Measurements from ENCODE around the gene IFI44L.
A peak's percentile ranks its signal among the peaks of the same experiment; 100 is the strongest.

IFI44L gene

DNA sequence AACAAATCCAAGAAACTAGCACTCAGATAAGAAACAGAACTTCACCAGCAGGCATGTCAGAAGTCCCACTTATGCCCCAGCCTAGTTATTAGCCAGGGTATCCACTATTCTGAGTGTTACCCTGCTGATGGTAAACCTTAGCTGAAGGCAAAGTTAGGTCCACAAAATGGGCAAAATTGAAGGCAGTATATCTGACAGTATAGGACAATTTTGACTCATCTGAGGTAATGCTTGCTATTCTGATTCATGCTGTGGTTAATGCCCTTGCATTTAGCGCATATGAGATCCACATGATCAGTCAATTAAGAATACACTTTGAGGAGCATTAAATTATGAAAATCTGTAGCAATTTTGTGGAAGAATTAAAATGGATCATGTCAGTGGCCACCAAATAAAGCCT, 44.5 kb downstream of the IFI44L start:
- H3K27ac ChIP-seq (ENCODE audit: low read length): no peak overlapping the region
- H3K9me3 ChIP-seq (ENCODE audit: control insufficient read depth, insufficient read depth, low read length): no peaks in the 10 kb centered on the region
- no peak overlapping the region for H3K4me3 ChIP-seq (ENCODE audit: low read length)
- no peaks in the 10 kb centered on the region for H3K4me1 ChIP-seq (ENCODE audit: control insufficient read depth, insufficient read depth, low read length)
- no peak for DNase-seq (ENCODE audit: low read depth, low spot score)
- H3K27me3 ChIP-seq (ENCODE audit: control insufficient read depth, insufficient read depth, low read length): no peaks in the 10 kb centered on the region
- no CpG with 5 or more reads among the region's 1 CpG for WGBS (ENCODE audit: insufficient coverage, insufficient read length)
- no peaks in the 10 kb centered on the region for H3K36me3 ChIP-seq (ENCODE audit: control insufficient read depth, insufficient read depth, low read length)

GRCh38 chr1:78665809-78666208, 45.6 kb downstream of the IFI44L start:
- Histone ChIP-seq H3K36me3 (ENCODE audit: control insufficient read depth, insufficient read depth, low read length) (no peaks in the 10 kb centered on the region), H3K27ac (ENCODE audit: low read length) (no peak overlapping the region), H3K4me3 (ENCODE audit: low read length) (no peak overlapping the region), H3K9me3 (ENCODE audit: control insufficient read depth, insufficient read depth, low read length) (no peaks in the 10 kb centered on the region), H3K27me3 (ENCODE audit: control insufficient read depth, insufficient read depth, low read length) (no peaks in the 10 kb centered on the region), H3K4me1 (ENCODE audit: control insufficient read depth, insufficient read depth, low read length) (no peaks in the 10 kb centered on the region)
- DNase-seq (ENCODE audit: low read depth, low spot score): no peak
- no CpG with 5 or more reads among the region's 6 CpGs for WGBS (ENCODE audit: insufficient coverage, insufficient read length)

- no CpG with 5 or more reads among the region's 1 CpG for WGBS (ENCODE audit: insufficient coverage, insufficient read length)
- no peak overlapping the region for H3K4me3 ChIP-seq (ENCODE audit: low read length)
- H3K9me3 ChIP-seq (ENCODE audit: control insufficient read depth, insufficient read depth, low read length): no peaks in the 10 kb centered on the region
- H3K27me3 ChIP-seq (ENCODE audit: control insufficient read depth, insufficient read depth, low read length): no peaks in the 10 kb centered on the region
- no peak for DNase-seq (ENCODE audit: low read depth, low spot score)
- no peaks in the 10 kb centered on the region for H3K4me1 ChIP-seq (ENCODE audit: control insufficient read depth, insufficient read depth, low read length)
- H3K27ac ChIP-seq (ENCODE audit: low read length): no peak overlapping the region
- H3K36me3 ChIP-seq (ENCODE audit: control insufficient read depth, insufficient read depth, low read length): no peaks in the 10 kb centered on the region
Measured at GRCh38 chr1:78667939-78668338, 47.7 kb downstream of the IFI44L start.

DNA sequence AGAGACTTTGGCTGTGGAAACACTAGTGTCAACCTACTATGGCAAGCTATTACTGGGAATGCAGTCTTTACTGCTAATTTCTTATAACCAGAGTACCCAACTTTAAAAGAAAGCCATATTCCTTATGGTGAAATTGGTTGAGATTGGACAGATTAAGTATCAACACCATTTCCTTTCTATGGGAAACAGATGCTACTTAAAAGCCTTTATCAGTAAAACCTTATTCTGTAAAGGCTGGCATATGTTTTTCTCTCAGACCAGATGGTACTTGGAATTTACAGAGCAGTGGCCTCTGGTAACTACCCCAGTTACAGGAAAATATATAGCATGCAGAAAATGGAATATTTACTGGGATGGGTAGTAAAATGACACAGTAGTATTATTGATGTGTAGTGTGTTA, 48.2 kb downstream of the IFI44L start:
- Histone ChIP-seq H3K36me3 (ENCODE audit: control insufficient read depth, insufficient read depth, low read length) (no peaks in the 10 kb centered on the region), H3K4me3 (ENCODE audit: low read length) (no peak overlapping the region), H3K27me3 (ENCODE audit: control insufficient read depth, insufficient read depth, low read length) (no peaks in the 10 kb centered on the region), H3K9me3 (ENCODE audit: control insufficient read depth, insufficient read depth, low read length) (no peaks in the 10 kb centered on the region), H3K4me1 (ENCODE audit: control insufficient read depth, insufficient read depth, low read length) (no peaks in the 10 kb centered on the region), H3K27ac (ENCODE audit: low read length) (no peak overlapping the region)
- no peak for DNase-seq (ENCODE audit: low read depth, low spot score)

DNA sequence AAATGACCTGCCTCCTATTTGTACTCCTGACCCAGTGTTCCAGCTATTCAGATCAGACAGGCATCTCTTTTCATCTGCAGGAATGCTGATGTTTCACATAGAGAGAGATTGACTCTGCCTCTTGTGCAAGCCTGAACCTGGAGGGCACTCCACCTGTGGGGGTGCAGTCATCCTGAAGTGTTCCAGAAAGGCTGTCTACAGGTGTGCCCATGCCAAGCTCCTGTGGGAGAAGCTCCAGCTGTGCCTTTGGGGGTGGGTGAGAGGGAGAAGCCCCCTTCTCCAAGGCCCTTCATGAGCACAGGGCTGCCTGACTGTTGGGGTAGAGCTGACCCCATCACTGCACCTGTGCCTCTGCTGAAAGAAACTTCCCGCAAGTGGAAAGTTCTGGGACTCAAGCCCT, 52.2 kb downstream of the IFI44L start:
- no CpG with 5 or more reads among the region's 1 CpG for WGBS (ENCODE audit: insufficient coverage, insufficient read length)

GRCh38 chr1:78673120-78673519, 52.9 kb downstream of the IFI44L start:
- Histone ChIP-seq H3K4me1 (ENCODE audit: control insufficient read depth, insufficient read depth, low read length) (no peaks in the 10 kb centered on the region), H3K9me3 (ENCODE audit: control insufficient read depth, insufficient read depth, low read length) (no peaks in the 10 kb centered on the region), H3K36me3 (ENCODE audit: control insufficient read depth, insufficient read depth, low read length) (no peaks in the 10 kb centered on the region), H3K27ac (ENCODE audit: low read length) (no peak overlapping the region), H3K4me3 (ENCODE audit: low read length) (no peak overlapping the region), H3K27me3 (ENCODE audit: control insufficient read depth, insufficient read depth, low read length) (no peaks in the 10 kb centered on the region)
- no CpG with 5 or more reads among the region's 5 CpGs for WGBS (ENCODE audit: insufficient coverage, insufficient read length)
- DNase-seq (ENCODE audit: low read depth, low spot score): peak; percentile 39

More for the DNA sequence above, 52.2 kb downstream of the IFI44L start:
- Histone ChIP-seq H3K27me3 (ENCODE audit: control insufficient read depth, insufficient read depth, low read length) (no peaks in the 10 kb centered on the region), H3K36me3 (ENCODE audit: control insufficient read depth, insufficient read depth, low read length) (no peaks in the 10 kb centered on the region), H3K9me3 (ENCODE audit: control insufficient read depth, insufficient read depth, low read length) (no peaks in the 10 kb centered on the region), H3K27ac (ENCODE audit: low read length) (no peak overlapping the region), H3K4me1 (ENCODE audit: control insufficient read depth, insufficient read depth, low read length) (no peaks in the 10 kb centered on the region), H3K4me3 (ENCODE audit: low read length) (no peak overlapping the region)
- DNase-seq (ENCODE audit: low read depth, low spot score): no peak

DNA sequence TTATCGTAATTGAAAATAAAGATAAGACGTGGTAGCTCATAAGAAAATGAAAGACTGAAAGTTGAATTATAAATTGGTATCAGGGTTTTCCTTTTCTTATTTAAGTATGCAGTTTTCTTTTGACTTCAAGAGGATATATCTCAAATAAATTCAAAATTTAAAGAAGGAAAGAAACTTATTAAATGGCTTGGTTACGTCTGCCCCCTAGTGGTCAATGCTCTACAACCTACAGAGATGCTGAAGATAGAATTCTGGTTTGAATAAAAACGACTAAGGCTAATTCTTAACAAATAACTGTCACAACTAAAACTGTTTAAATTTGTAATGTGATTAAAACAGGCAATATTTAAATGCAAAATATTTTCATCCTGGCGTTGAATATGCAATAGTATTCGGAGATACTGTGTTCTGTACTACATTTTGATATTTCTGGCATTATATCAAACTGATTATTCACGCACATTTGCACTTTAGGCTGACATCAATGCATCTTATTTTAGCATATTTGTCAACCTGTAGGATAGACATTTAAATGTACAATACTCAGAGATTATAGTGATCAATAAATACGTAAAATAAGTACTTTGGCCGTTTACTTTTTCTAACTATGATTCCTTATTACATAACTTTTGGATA, 56.2 kb downstream of the IFI44L start:
- H3K4me3 ChIP-seq (ENCODE audit: low read length): no peak overlapping the region
- H3K27ac ChIP-seq (ENCODE audit: low read length): no peak overlapping the region
- WGBS (ENCODE audit: insufficient coverage, insufficient read length): 100% methylated on average over 2 of the region's 9 CpGs
- no peaks in the 10 kb centered on the region for H3K9me3 ChIP-seq (ENCODE audit: control insufficient read depth, insufficient read depth, low read length)
- no peaks in the 10 kb centered on the region for H3K36me3 ChIP-seq (ENCODE audit: control insufficient read depth, insufficient read depth, low read length)
- no peaks in the 10 kb centered on the region for H3K27me3 ChIP-seq (ENCODE audit: control insufficient read depth, insufficient read depth, low read length)
- DNase-seq (ENCODE audit: low read depth, low spot score): peak; percentile 18
- no peaks in the 10 kb centered on the region; the same call in 1 of the 2 replicates for H3K4me1 ChIP-seq (ENCODE audit: control insufficient read depth, insufficient read depth, low read length)

GRCh38 chr1:78676993-78677392, 56.7 kb downstream of the IFI44L start:
- no peak overlapping the region for H3K27ac ChIP-seq (ENCODE audit: low read length)
- no peak overlapping the region for H3K4me3 ChIP-seq (ENCODE audit: low read length)
- H3K27me3 ChIP-seq (ENCODE audit: control insufficient read depth, insufficient read depth, low read length): no peaks in the 10 kb centered on the region
- WGBS (ENCODE audit: insufficient coverage, insufficient read length): no CpG with 5 or more reads among the region's 3 CpGs
- H3K9me3 ChIP-seq (ENCODE audit: control insufficient read depth, insufficient read depth, low read length): no peaks in the 10 kb centered on the region
- DNase-seq (ENCODE audit: low read depth, low spot score): no peak
- H3K4me1 ChIP-seq (ENCODE audit: control insufficient read depth, insufficient read depth, low read length): no peaks in the 10 kb centered on the region; the same call in 1 of the 2 replicates
- no peaks in the 10 kb centered on the region for H3K36me3 ChIP-seq (ENCODE audit: control insufficient read depth, insufficient read depth, low read length)

DNA sequence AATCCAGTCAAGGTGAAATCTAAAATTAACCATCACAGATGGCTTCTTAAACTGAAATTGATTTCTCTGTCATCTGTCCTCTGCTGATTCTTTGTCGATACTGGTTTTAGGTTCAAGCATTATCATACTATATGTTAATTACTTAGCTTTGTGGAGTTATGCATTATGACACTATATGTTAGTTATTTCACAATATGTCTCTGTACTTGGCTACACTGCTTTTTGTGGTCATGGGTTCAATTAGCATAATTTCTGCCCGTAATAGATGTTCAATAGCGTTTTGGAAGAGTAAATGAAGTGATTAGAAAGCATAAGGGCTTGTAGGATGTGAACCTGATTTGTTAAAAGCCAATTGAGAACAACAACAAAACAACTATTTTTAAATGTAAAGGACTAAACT, 57.5 kb downstream of the IFI44L start:
- H3K36me3 ChIP-seq (ENCODE audit: control insufficient read depth, insufficient read depth, low read length): no peaks in the 10 kb centered on the region
- H3K27ac ChIP-seq (ENCODE audit: low read length): no peak overlapping the region
- no peak overlapping the region for H3K4me3 ChIP-seq (ENCODE audit: low read length)
- no peaks in the 10 kb centered on the region for H3K9me3 ChIP-seq (ENCODE audit: control insufficient read depth, insufficient read depth, low read length)
- no CpG with 5 or more reads among the region's 3 CpGs for WGBS (ENCODE audit: insufficient coverage, insufficient read length)
- no peaks in the 10 kb centered on the region for H3K27me3 ChIP-seq (ENCODE audit: control insufficient read depth, insufficient read depth, low read length)
- no peaks in the 10 kb centered on the region; the same call in 1 of the 2 replicates for H3K4me1 ChIP-seq (ENCODE audit: control insufficient read depth, insufficient read depth, low read length)
- no peak for DNase-seq (ENCODE audit: low read depth, low spot score)

DNA sequence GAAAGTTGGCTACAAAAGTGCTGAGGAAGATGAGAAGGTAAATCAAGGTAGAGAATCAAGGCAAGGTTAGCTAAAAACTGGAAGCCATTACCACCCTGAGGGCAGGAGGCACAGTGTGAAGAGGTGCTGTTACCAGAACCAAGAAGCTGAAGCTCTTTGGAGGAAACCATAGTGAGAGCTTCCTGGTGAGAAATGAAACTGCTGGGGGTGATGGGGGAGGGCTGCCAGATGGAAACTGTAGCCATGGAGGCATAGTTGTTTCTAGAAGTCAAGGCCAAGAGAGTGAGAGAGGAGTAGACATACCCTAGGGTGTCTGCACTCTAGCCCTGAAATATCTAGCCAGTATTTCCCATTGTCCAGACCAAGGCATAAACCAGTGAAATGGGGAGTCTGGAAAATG, 58.1 kb downstream of the IFI44L start:
- no peaks in the 10 kb centered on the region for H3K27me3 ChIP-seq (ENCODE audit: control insufficient read depth, insufficient read depth, low read length)

GRCh38 chr1:78681265-78681664, 61.0 kb downstream of the IFI44L start:
- no CpG with 5 or more reads among the region's 2 CpGs for WGBS (ENCODE audit: insufficient coverage, insufficient read length)
- no peak for DNase-seq (ENCODE audit: low read depth, low spot score)
- Histone ChIP-seq H3K4me3 (ENCODE audit: low read length) (no peak overlapping the region), H3K4me1 (ENCODE audit: control insufficient read depth, insufficient read depth, low read length) (no peaks in the 10 kb centered on the region; the same call in 1 of the 2 replicates), H3K9me3 (ENCODE audit: control insufficient read depth, insufficient read depth, low read length) (no peaks in the 10 kb centered on the region), H3K36me3 (ENCODE audit: control insufficient read depth, insufficient read depth, low read length) (no peaks in the 10 kb centered on the region), H3K27me3 (ENCODE audit: control insufficient read depth, insufficient read depth, low read length) (no peaks in the 10 kb centered on the region), H3K27ac (ENCODE audit: low read length) (no peak overlapping the region)

More for the DNA sequence above, 58.1 kb downstream of the IFI44L start:
- H3K4me3 ChIP-seq (ENCODE audit: low read length): no peak overlapping the region
- H3K9me3 ChIP-seq (ENCODE audit: control insufficient read depth, insufficient read depth, low read length): no peaks in the 10 kb centered on the region
- no peaks in the 10 kb centered on the region; the same call in 1 of the 2 replicates for H3K4me1 ChIP-seq (ENCODE audit: control insufficient read depth, insufficient read depth, low read length)
- no peak overlapping the region for H3K27ac ChIP-seq (ENCODE audit: low read length)
- H3K36me3 ChIP-seq (ENCODE audit: control insufficient read depth, insufficient read depth, low read length): no peaks in the 10 kb centered on the region
- DNase-seq (ENCODE audit: low read depth, low spot score): no peak

Measured in iPS DF 6.9 (cell line).